T-cell (primary cell): ENCODE results near the gene SMIM30. TPM values are rescaled to one million over a fixed set of nuclear protein-coding genes. Genes with fewer than 3 reads are reported as not detected.
"Not testable (repeated sequence)": the region's sequence is repeated elsewhere in the genome, so short reads cannot be mapped to it uniquely, and the experiment has no call there.

Experiments used
- ATAC-seq, 4 experiments: fragments of 200-7000 bp in 3 of 4; fragments of 150-1000 bp in 1 of 4; cut with Tn5 transposase; replicated peaks in 1 of 4; 1 replicate in 3 of 4; 2 replicates in 1 of 4; pipeline ENCODE4 v1.10.0; 2021; ENCODE audit warnings: moderate library complexity in 3 of 4, mild to moderate bottlenecking in 2 of 4, moderate number of reproducible peaks in 1 of 4
- CTCF ChIA-PET, 2 donors: fragments of 300-600 bp; sonication (Branson Sonifier 250); formaldehyde crosslinking; loops; one replicate each; lab custom pipeline; 2022; ENCODE audit warnings: antibody characterized with exemption in 2 of 2; lab: Charles Lee
- POLR2A ChIA-PET, 2 donors: fragments of 300-600 bp; sonication (Branson Sonifier 250); formaldehyde crosslinking; loops; one replicate each; lab custom pipeline; 2022; ENCODE audit warnings: antibody characterized with exemption in 2 of 2; lab: Charles Lee
- DNase-seq, 35 experiments: peaks; one replicate each; pipeline versions ENCODE4 v3.0.0 to v3.0.0-alpha.2; 2013 to 2023
- H3K27ac ChIP-seq: one replicate; pipeline ENCODE4 v1.5.1; 2013; ENCODE audit warnings: low read length
- H3K27me3 ChIP-seq, 2 experiments: replicated peaks in 1 of 2; 1 replicate in 1 of 2; 2 replicates in 1 of 2; pipeline versions ENCODE4 v1.6.1 to v1.7.0; 2013; ENCODE audit warnings: low read length in 1 of 2, mixed read lengths in 1 of 2; ENCODE audit not compliant: control insufficient read depth in 2 of 2, insufficient read depth in 2 of 2; ENCODE audit errors: extremely low read depth in 1 of 2
- H3K36me3 ChIP-seq, 2 donors: 1 replicate in 1 of 2; 2 replicates in 1 of 2; pipeline versions ENCODE4 v1.6.1 to v1.7.0; 2013; ENCODE audit warnings: low read length in 1 of 2; ENCODE audit not compliant: control insufficient read depth in 2 of 2, insufficient read depth in 1 of 2; ENCODE audit errors: extremely low read depth in 1 of 2
- H3K4me1 ChIP-seq, 2 experiments: 1 replicate in 1 of 2; 2 replicates in 1 of 2; pipeline versions ENCODE4 v1.6.1 to v1.7.0; 2013; ENCODE audit warnings: low read length in 2 of 2, mixed read lengths in 1 of 2; ENCODE audit not compliant: insufficient read depth in 2 of 2, control insufficient read depth in 1 of 2; ENCODE audit errors: extremely low read depth in 1 of 2
- H3K4me3 ChIP-seq, 2 donors: 1 replicate in 1 of 2; 2 replicates in 1 of 2; pipeline versions ENCODE4 v1.5.1 to v1.7.0; 2013; ENCODE audit warnings: mild to moderate bottlenecking in 2 of 2, low read length in 1 of 2, moderate library complexity in 1 of 2; ENCODE audit not compliant: control insufficient read depth in 1 of 2; ENCODE audit errors: extremely low read depth in 1 of 2
- H3K9me3 ChIP-seq: 2 replicates; pipeline ENCODE4 v1.7.0; 2013
- H3K27ac Mint-ChIP-seq, 2 donors: one replicate each; pipeline ENCODE4 v1.8.0; 2020 to 2021; ENCODE audit warnings: mild to moderate bottlenecking in 2 of 2, mixed read lengths in 2 of 2
- H3K27me3 Mint-ChIP-seq, 2 donors: one replicate each; pipeline ENCODE4 v1.8.0; 2021 to 2022; ENCODE audit warnings: mixed read lengths in 2 of 2
- H3K36me3 Mint-ChIP-seq: one replicate; pipeline ENCODE4 v1.8.0; 2021; ENCODE audit warnings: mixed read lengths
- H3K4me1 Mint-ChIP-seq, 3 donors: one replicate each; pipeline ENCODE4 v1.8.0; 2020 to 2022; ENCODE audit warnings: mixed read lengths in 3 of 3, mild to moderate bottlenecking in 1 of 3
- H3K4me3 Mint-ChIP-seq, 3 donors: one replicate each; pipeline ENCODE4 v1.8.0; 2020 to 2022; ENCODE audit warnings: mild to moderate bottlenecking in 3 of 3, mixed read lengths in 3 of 3, moderate library complexity in 3 of 3
- H3K9me3 Mint-ChIP-seq, 3 donors: one replicate each; pipeline ENCODE4 v1.8.0; 2020 to 2022; ENCODE audit warnings: mixed read lengths in 3 of 3
- WGBS: methylation state at CpG from one replicate; pipeline ENCODE4 v1.1.5; 2013; ENCODE audit warnings: missing lambda C conversion rate; ENCODE audit not compliant: insufficient coverage; 5-methylcytosine and 5-hydroxymethylcytosine counted together
- total RNA-seq, 35 experiments: library from RNA in 6 of 35; stranded (reverse) in 6 of 35; fragments of 120-200 nt in 1 of 35; gene quantifications; one replicate each; pipeline versions ENCODE4 v1.2.1 to v1.2.4 and lab custom pipeline; 2013 to 2026

The SMIM30 gene
- total RNA-seq, 5 donors from 2014 or later (not counting 1 experiment from before 2014, with no cell fraction given): 11.1 to 17.3 (median 16.5) TPM

- Mint-ChIP-seq H3K27ac (no peak overlapping the region), H3K4me1 (peaks cover 12 to 23% (median 20%) of the 10 kb centered on the region in 3 donors), H3K36me3 (peaks cover 10% of the 10 kb centered on the region), H3K9me3 (no peaks in the 10 kb centered on the region), H3K27me3 (no peaks in the 10 kb centered on the region), H3K4me3 (peak overlapping the region; percentile 81 to 99 (median 94))
- no peaks in the 10 kb centered on the region for H3K27me3 ChIP-seq
- no peak for ATAC-seq
- H3K27ac ChIP-seq: no peak overlapping the region
- CTCF ChIA-PET: no interaction called here
- H3K9me3 ChIP-seq: no peaks in the 10 kb centered on the region
- peaks cover 3 to 9% of the 10 kb centered on the region in 2 experiments for H3K4me1 ChIP-seq
- DNase-seq: no peak
- POLR2A ChIA-PET: interaction anchor here in 1 of 2 donors (0.9 kb wide), 1 partner anchor 180 kb away, joined by 3 read pairs; a partner anchor contains a TSS
- H3K4me3 ChIP-seq: no peak overlapping the region
- no peaks in the 10 kb centered on the region for H3K36me3 ChIP-seq
- no CpG with 5 or more reads among the region's 6 CpGs for WGBS
Measured at GRCh38 chr7:113119429-113119828, 1.1 kb upstream of the SMIM30 start.

GRCh38 chr7:113117374-113117774, 980 bp downstream of the SMIM30 start:
- not testable (repeated sequence) for H3K27me3 ChIP-seq, H3K36me3 ChIP-seq, H3K9me3 ChIP-seq, H3K27ac ChIP-seq, ATAC-seq, H3K4me3 ChIP-seq, H3K4me1 ChIP-seq, DNase-seq, H3K9me3 Mint-ChIP-seq, H3K27me3 Mint-ChIP-seq, H3K27ac Mint-ChIP-seq
- H3K4me1 Mint-ChIP-seq: peaks cover 12 to 23% (median 20%) of the 10 kb centered on the region in 3 donors
- 50% methylated on average over 1 of the region's 4 CpGs for WGBS
- peaks cover 15% of the 10 kb centered on the region for H3K36me3 Mint-ChIP-seq
- peak overlapping the region; percentile 48 to 99 (median 81) for H3K4me3 Mint-ChIP-seq
- POLR2A ChIA-PET: interaction anchor here in 1 of 2 donors (0.6 kb wide), 1 partner anchor 177 kb away, joined by 4 read pairs; no protein-coding TSS in a partner anchor
- CTCF ChIA-PET: interaction anchor here in 1 of 2 donors (0.6 kb wide), 2 partner anchors 20 to 42 kb away, joined by 3 to 6 read pairs; no protein-coding TSS in a partner anchor

DNA sequence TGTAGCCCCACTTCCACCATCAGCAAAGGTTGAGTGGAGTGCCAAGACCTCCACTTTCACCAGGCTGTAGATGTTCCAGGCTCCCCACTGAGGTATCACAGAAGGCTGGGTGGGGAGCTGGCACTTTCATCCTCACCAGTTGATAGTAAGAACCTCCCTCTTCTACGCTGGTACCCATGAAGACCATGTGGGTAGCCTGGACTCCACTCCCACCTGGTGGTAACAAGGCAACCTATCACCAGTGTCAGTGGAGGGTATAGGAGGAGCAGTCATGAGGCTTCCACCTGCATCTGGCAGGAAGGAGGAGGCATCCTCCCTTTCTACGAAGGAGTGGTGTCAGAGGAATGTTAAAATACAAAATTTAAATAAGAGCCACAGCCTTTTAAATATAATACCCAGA, 4.4 kb downstream of the SMIM30 start:
- no peak overlapping the region for H3K4me3 Mint-ChIP-seq
- H3K9me3 Mint-ChIP-seq: no peaks in the 10 kb centered on the region
- H3K27me3 Mint-ChIP-seq: no peaks in the 10 kb centered on the region
- no peak overlapping the region for H3K27ac ChIP-seq
- H3K36me3 ChIP-seq: peaks cover 0 to 5% of the 10 kb centered on the region in 2 donors
- peaks cover 3 to 7% of the 10 kb centered on the region in 2 experiments for H3K4me1 ChIP-seq
- H3K36me3 Mint-ChIP-seq: peaks cover 15% of the 10 kb centered on the region
- H3K4me3 ChIP-seq: no peak overlapping the region
- POLR2A ChIA-PET: no interaction called here
- no peaks in the 10 kb centered on the region for H3K9me3 ChIP-seq
- H3K4me1 Mint-ChIP-seq: peaks cover 10 to 19% (median 17%) of the 10 kb centered on the region in 3 donors
- CTCF ChIA-PET: interaction anchor here in 1 of 2 donors (0.7 kb wide), 1 partner anchor 1373 kb away, joined by 3 read pairs; no protein-coding TSS in a partner anchor
- ATAC-seq (no peak), DNase-seq (no peak)
- no peaks in the 10 kb centered on the region for H3K27me3 ChIP-seq
- no peak overlapping the region for H3K27ac Mint-ChIP-seq
- no CpG with 5 or more reads among the region's 2 CpGs for WGBS

- H3K27ac Mint-ChIP-seq: no peak overlapping the region
- H3K4me3 Mint-ChIP-seq: no peak overlapping the region
- H3K9me3 Mint-ChIP-seq: no peaks in the 10 kb centered on the region
- H3K27me3 Mint-ChIP-seq: no peaks in the 10 kb centered on the region
- ChIA-PET CTCF (no interaction called here), POLR2A (no interaction called here)
- no peak overlapping the region for H3K27ac ChIP-seq
- H3K9me3 ChIP-seq: no peaks in the 10 kb centered on the region
- no peaks in the 10 kb centered on the region for H3K4me1 ChIP-seq
- DNase-seq (no peak), ATAC-seq (no peak)
- H3K4me3 ChIP-seq: no peak overlapping the region
- peaks cover 0 to 2% (median 0%) of the 10 kb centered on the region in 3 donors for H3K4me1 Mint-ChIP-seq
- no peaks in the 10 kb centered on the region for H3K27me3 ChIP-seq
- peaks cover 4% of the 10 kb centered on the region for H3K36me3 Mint-ChIP-seq
- 100% methylated on average over 1 of the region's 1 CpG for WGBS
- H3K36me3 ChIP-seq: peaks cover 0 to 5% of the 10 kb centered on the region in 2 donors
Measured at GRCh38 chr7:113109718-113110117, 8.6 kb downstream of the SMIM30 start.

GRCh38 chr7:113100121-113100603, 18.2 kb downstream of the SMIM30 start:
- Histone ChIP-seq H3K4me3 (no peak overlapping the region), H3K27me3 (no peaks in the 10 kb centered on the region), H3K27ac (no peak overlapping the region), H3K4me1 (no peaks in the 10 kb centered on the region), H3K36me3 (no peaks in the 10 kb centered on the region), H3K9me3 (no peaks in the 10 kb centered on the region)
- no peak for ATAC-seq
- peaks cover 10 to 13% of the 10 kb centered on the region in 2 donors for H3K27me3 Mint-ChIP-seq
- no peaks in the 10 kb centered on the region for H3K9me3 Mint-ChIP-seq
- H3K4me1 Mint-ChIP-seq: no peaks in the 10 kb centered on the region
- no peak overlapping the region for H3K4me3 Mint-ChIP-seq
- no peak for DNase-seq
- H3K36me3 Mint-ChIP-seq: peaks cover 5% of the 10 kb centered on the region
- no peak overlapping the region for H3K27ac Mint-ChIP-seq
- WGBS: no CpG with 5 or more reads among the region's 5 CpGs
- ChIA-PET CTCF (no interaction called here), POLR2A (no interaction called here)

DNA sequence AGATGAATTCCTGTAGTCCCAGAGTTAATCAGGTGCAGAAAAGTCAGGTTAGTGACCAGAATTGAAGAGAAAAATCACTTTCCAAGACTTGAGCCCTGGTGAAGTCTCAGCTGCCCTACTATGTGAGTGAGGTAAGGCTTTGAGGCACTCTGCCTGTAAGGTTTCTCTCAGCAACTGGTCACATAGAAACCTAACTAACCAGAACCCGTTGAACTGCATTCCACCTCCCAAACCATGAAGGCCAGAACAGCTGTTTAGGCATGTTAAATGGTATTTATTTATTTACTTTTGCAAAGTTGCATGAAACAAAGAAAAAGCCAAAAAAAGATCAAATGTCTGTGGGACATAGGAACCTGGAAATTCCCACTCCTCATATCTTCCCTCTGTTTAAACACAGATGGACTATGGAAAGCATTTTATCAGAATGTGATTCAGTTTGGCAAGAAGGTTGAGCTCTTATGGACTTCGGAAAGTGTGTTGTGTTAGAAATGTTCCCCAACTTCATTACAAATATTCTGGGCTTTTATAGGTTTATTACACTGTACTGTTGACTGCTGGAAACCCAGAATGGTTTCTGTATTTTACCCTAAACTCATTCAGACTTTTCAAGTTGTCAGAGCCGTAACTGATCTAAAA, 19.0 kb downstream of the SMIM30 start:
- no CpG with 5 or more reads among the region's 3 CpGs for WGBS
- Histone ChIP-seq H3K27me3 (no peaks in the 10 kb centered on the region), H3K9me3 (no peaks in the 10 kb centered on the region), H3K27ac (no peak overlapping the region), H3K4me3 (no peak overlapping the region), H3K4me1 (no peaks in the 10 kb centered on the region), H3K36me3 (no peaks in the 10 kb centered on the region)
- Mint-ChIP-seq H3K36me3 (peaks cover 5% of the 10 kb centered on the region), H3K9me3 (no peaks in the 10 kb centered on the region), H3K27ac (no peak overlapping the region), H3K4me3 (no peak overlapping the region), H3K4me1 (no peaks in the 10 kb centered on the region), H3K27me3 (peaks cover 10 to 15% of the 10 kb centered on the region in 2 donors)
- ATAC-seq: no peak
- ChIA-PET CTCF (no interaction called here), POLR2A (no interaction called here)
- DNase-seq: no peak
